Measurements from ENCODE around the gene SELPLG. TPM values are rescaled to one million over a fixed set of nuclear protein-coding genes. Genes with fewer than 3 reads are reported as not detected.

The SELPLG gene
- total RNA-seq, 2 experiments from 2014 or later: 22.1 to 23.8 TPM

DNA sequence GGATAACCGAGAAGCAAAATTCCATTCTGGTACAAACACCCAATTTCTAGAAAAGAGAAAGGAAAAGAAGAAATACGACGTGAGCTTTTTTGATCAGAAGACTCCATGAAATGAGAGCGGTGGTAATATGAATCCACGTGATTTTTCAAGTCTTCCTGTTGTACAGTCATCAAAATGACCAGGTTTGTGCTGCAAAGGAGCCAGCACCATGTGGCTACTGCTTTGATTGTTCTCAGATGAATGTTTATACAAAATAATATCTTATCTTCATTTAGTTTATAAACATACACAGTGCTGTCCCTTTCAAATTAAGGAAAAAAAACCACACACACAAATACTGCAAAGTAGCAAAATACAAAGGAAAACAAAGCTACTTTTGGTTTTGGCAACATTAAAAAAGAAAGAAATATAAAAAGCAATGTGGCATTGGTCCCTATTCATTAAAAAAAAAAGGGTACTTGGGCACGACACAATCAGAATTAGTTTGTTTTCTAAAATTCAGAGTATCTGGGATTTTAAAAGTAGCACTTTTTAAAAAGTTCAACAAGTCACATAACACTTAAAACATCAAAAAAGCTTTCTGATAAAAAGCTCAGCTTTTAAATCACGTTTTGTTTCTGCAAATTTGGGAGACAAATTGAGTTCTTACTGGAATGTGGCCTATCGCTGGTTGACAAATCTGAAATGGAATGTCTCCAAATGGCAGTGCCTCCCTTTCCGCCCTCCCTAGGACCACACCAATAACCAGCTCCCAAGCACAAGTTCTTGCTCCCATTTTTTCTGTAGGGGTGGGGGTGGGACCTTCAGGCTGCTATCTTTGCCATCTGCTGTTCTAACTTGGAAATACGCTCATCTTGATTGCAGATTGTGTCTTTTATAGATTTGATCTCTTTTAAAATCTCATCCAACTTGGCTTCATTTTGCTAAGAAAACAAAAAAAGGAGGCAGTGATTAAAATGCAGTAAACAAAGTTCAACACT, 13.2 kb upstream of the SELPLG start:
- ATAC-seq: peak; percentile 47
- CTCF ChIA-PET: interaction anchor here (0.8 to 2.7 kb wide), 11 partner anchors 9 to 304 kb away, joined by 3 to 21 read pairs (median 6); no protein-coding TSS in a partner anchor
- POLR2A ChIA-PET: interaction anchor here (0.6 to 1.4 kb wide), 5 partner anchors 10 to 1468 kb away, joined by 3 to 8 read pairs (median 4); no protein-coding TSS in a partner anchor
- Mint-ChIP-seq H3K27me3 (no peaks in the 10 kb centered on the region), H3K27ac (peak overlapping the region; percentile 62), H3K36me3 (ENCODE audit: low read depth) (peaks cover 26% of the 10 kb centered on the region), H3K9me3 (no peaks in the 10 kb centered on the region), H3K4me1 (ENCODE audit: low read depth) (peaks cover 31% of the 10 kb centered on the region), H3K4me3 (peak overlapping the region; percentile 25)
- no peak for DNase-seq
- intact Hi-C loops (cut with micrococcal nuclease): no loop called here
- TF ChIP-seq CTCF (IDR thresholded peaks at IDR 0.05): no peak

- Mint-ChIP-seq H3K9me3 (no peaks in the 10 kb centered on the region), H3K27me3 (no peaks in the 10 kb centered on the region), H3K27ac (peak overlapping the region; percentile 62), H3K4me3 (peak overlapping the region; percentile 25), H3K4me1 (ENCODE audit: low read depth) (peaks cover 32% of the 10 kb centered on the region), H3K36me3 (ENCODE audit: low read depth) (peaks cover 24% of the 10 kb centered on the region)
- DNase-seq (no peak), ATAC-seq (peak; percentile 14)
- no peak for TF ChIP-seq CTCF (IDR thresholded peaks at IDR 0.05)
- ChIA-PET POLR2A (interaction anchor here (0.6 to 1.4 kb wide), 3 partner anchors 9 to 1467 kb away, joined by 3 to 8 read pairs (median 4); no protein-coding TSS in a partner anchor), CTCF (interaction anchor here (0.9 to 2.7 kb wide), 11 partner anchors 8 to 305 kb away, joined by 3 to 21 read pairs (median 6); no protein-coding TSS in a partner anchor)
- intact Hi-C loops (cut with micrococcal nuclease): no loop called here
Measured at GRCh38 chr12:108645686-108646599, 12.2 kb upstream of the SELPLG start.

- no peaks in the 10 kb centered on the region for H3K9me3 Mint-ChIP-seq
- H3K27ac Mint-ChIP-seq: no peak overlapping the region
- POLR2A ChIA-PET: no interaction called here
- peaks cover 37% of the 10 kb centered on the region for H3K4me1 Mint-ChIP-seq (ENCODE audit: low read depth)
- CTCF ChIA-PET: interaction anchor here (1.9 kb wide), 1 partner anchor 18 kb away, joined by 7 read pairs; no protein-coding TSS in a partner anchor
- no peaks in the 10 kb centered on the region for H3K27me3 Mint-ChIP-seq
- no peak for DNase-seq
- no peak overlapping the region for H3K4me3 Mint-ChIP-seq
- intact Hi-C loops (cut with micrococcal nuclease): no loop called here
- H3K36me3 Mint-ChIP-seq (ENCODE audit: low read depth): peaks cover 24% of the 10 kb centered on the region
- no peak for ATAC-seq
- TF ChIP-seq CTCF (IDR thresholded peaks at IDR 0.05): no peak
Measured at GRCh38 chr12:108644811-108645120, 11.1 kb upstream of the SELPLG start.

DNA sequence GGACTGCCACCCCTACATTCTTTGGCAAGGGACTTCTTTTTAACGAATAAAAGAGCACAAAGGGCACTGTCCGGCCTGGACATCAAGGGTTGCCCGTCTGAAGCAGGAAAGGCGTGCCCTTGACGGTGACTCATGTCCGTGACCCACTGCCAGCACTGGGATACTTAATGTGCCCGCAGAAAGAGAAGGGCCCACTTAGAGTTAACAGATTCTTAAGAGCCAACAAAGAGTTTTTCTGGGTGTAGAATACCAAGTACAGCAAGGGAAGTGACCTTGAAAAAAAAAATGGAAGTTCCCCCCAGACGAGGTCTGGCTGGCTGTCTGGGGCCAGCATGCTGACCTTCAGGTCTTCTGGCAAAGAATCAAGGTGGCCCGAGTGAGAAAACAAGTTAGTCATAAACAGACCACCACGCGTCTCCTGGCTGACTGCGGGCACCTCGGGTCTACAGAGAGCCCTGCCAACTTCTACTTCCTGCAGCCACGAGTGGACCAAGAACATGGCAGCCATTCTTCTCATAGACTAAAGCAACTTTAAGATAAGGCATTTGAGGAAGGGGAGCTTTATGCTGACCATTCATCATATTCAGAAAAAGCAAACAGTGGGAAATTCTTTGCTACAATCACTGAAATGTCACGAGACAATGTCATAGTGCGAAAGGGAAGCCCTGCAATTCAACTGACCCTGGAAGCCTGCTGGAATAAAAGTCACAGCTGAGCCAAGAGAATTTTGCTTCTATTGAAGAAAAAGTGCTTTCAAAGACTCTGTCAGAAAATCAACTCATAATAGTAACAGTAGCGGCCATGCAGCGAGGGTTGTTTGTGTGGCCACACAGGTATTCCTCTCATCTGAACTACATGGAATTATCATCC, 10.5 kb upstream of the SELPLG start:
- intact Hi-C loops (cut with micrococcal nuclease): no loop called here
- no peak overlapping the region for H3K4me3 Mint-ChIP-seq
- H3K36me3 Mint-ChIP-seq (ENCODE audit: low read depth): peaks cover 24% of the 10 kb centered on the region
- ChIA-PET POLR2A (no interaction called here), CTCF (interaction anchor here (1.9 kb wide), 1 partner anchor 18 kb away, joined by 7 read pairs; no protein-coding TSS in a partner anchor)
- H3K27me3 Mint-ChIP-seq: no peaks in the 10 kb centered on the region
- no peak overlapping the region for H3K27ac Mint-ChIP-seq
- no peaks in the 10 kb centered on the region for H3K9me3 Mint-ChIP-seq
- ATAC-seq (no peak), DNase-seq (no peak)
- TF ChIP-seq CTCF (IDR thresholded peaks at IDR 0.05): no peak
- H3K4me1 Mint-ChIP-seq (ENCODE audit: low read depth): peaks cover 31% of the 10 kb centered on the region

All from activated CD8-positive, alpha-beta T cell treated with anti-CD3 and anti-CD28 coated beads for 36 hours (primary cell).